ENCODE data around the gene GPC3.
"Not testable (repeated sequence)": the region's sequence is repeated elsewhere in the genome, so short reads cannot be mapped to it uniquely, and the experiment has no call there.

Gene GPC3

GRCh38 chrX:133923548-133923947, 61.8 kb downstream of the GPC3 start:
- no peak for DNase-seq

- no peak for DNase-seq
Measured at GRCh38 chrX:133923113-133923512, 62.3 kb downstream of the GPC3 start.

GRCh38 chrX:133922390-133922771, 63.0 kb downstream of the GPC3 start:
- DNase-seq: no peak

- no peak for DNase-seq
Measured at GRCh38 chrX:133921764-133922389, 63.5 kb downstream of the GPC3 start.

GRCh38 chrX:133921086-133921485, 64.3 kb downstream of the GPC3 start:
- no peak for DNase-seq

GRCh38 chrX:133918361-133918771, 67.0 kb downstream of the GPC3 start:
- peak; percentile 73 for DNase-seq

GRCh38 chrX:133916984-133917722, 68.2 kb downstream of the GPC3 start:
- no peak for DNase-seq

GRCh38 chrX:133913658-133914388, 71.6 kb downstream of the GPC3 start:
- no peak for DNase-seq

- DNase-seq: no peak
Measured at GRCh38 chrX:133913009-133913408, 72.4 kb downstream of the GPC3 start.

- DNase-seq: no peak
Measured at GRCh38 chrX:133911825-133912495, 73.4 kb downstream of the GPC3 start.

- DNase-seq: no peak
Measured at GRCh38 chrX:133910539-133910938, 74.9 kb downstream of the GPC3 start.

- DNase-seq: no peak
Measured at GRCh38 chrX:133909888-133910287, 75.5 kb downstream of the GPC3 start.

- no peak for DNase-seq
Measured at GRCh38 chrX:133908223-133908955, 77.0 kb downstream of the GPC3 start.

- no peak for DNase-seq
Measured at GRCh38 chrX:133907606-133908005, 77.8 kb downstream of the GPC3 start.

GRCh38 chrX:133905305-133905704, 80.1 kb downstream of the GPC3 start:
- DNase-seq: no peak

GRCh38 chrX:133897593-133898163, 87.7 kb downstream of the GPC3 start:
- DNase-seq: no peak

GRCh38 chrX:133892337-133892736, 93.1 kb downstream of the GPC3 start:
- DNase-seq: no peak

GRCh38 chrX:133888984-133889383, 96.4 kb downstream of the GPC3 start:
- no peak for DNase-seq

GRCh38 chrX:133888084-133888483, 97.3 kb downstream of the GPC3 start:
- not testable (repeated sequence) for DNase-seq

- DNase-seq: no peak
Measured at GRCh38 chrX:133884430-133885394, 100.7 kb downstream of the GPC3 start.

GRCh38 chrX:133881893-133882292, 103.5 kb downstream of the GPC3 start:
- no peak for DNase-seq
